Forelimb muscle (tissue), 1 donor: ENCODE measurements around the gene JTB. TPM values are rescaled to one million over a fixed set of nuclear protein-coding genes. Genes with fewer than 3 reads are reported as not detected.
"Not testable (repeated sequence)": the region's sequence is repeated elsewhere in the genome, so short reads cannot be mapped to it uniquely, and the experiment has no call there.

Experiments used
- DNase-seq: peaks from one replicate; pipeline ENCODE4 v3.0.0-alpha.2; 2013; ENCODE audit warnings: low read depth
- polyA plus RNA-seq: library from polyadenylated mRNA; unstranded; fragments of 120-200 nt; gene quantifications from one replicate; pipeline ENCODE4 v1.2.1, GENCODE V29; 2013; ENCODE audit not compliant: insufficient read length

JTB gene
- polyA plus RNA-seq, 1 donor = 75.7 TPM

DNA sequence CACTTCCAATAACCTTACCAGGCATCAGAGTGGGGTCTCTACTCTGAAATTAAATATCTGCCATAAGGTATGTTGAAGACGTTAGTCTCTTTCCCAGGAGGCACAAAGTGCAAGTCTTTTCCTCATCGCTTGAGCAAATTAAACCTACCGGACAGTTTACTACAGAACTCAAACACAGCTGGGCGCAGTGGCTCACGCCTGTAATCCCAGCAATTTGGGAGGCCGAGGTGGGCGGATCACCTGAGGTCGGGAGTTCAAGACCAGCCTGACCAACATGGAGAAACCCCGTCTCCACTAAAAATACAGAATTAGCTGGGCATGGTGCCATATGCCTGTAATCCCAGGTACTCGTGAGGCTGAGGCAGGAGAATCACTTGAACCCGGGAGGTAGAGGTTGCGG is 1.6 kb upstream of the JTB start:
- not testable (repeated sequence) for DNase-seq

DNA sequence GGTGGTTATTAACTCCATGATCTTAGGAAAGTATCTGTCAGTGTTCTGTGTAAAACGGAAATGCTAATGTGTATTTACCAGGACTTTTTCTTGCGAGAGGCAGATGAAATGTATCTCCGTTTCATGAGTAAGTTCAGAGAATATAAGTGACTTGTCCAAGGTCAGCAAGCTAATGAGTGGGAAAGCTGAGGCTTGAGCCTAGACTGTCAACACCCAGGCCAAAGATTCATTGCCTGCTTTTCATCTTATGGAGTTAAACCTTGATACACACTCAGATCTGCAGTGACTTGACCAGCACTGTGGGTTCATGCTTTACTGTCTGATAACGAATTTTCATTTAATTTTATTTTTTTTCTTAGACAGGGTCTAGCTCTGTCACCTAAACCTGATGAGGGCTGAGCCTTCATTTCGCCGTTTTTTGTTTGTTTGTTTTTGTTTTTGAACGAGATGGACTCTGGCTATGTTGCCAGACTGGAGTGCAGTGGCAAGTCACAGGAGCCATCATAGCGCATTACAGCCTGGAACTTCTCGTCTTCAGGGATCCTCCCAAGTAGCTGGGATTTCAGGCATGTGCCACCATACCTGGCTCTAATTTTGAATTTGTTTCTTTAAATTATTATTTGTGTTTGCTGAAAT is 918 bp upstream of the JTB start:
- no peak for DNase-seq

DNA sequence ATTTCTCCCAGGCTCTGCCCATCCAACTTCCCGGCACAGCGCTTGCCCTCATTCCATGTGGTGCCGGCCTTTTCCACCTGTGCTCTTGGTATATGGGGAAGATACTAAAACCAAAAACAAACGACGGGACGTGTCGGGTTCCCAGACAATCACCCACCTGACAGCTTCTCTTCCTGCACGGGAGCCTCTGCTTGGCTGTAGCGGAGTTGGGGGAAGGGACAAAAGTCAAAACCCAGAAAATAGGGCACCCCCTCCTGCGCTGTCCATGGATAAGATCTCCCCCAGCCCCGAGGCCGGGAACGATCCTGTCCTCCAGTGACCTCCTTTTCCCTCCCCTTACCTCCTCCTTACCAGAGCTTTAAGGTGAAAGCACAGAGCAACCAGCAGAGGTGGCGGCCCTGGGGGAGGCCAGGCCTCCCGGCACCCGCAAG is 640 bp downstream of the JTB start:
- DNase-seq = no peak

DNA sequence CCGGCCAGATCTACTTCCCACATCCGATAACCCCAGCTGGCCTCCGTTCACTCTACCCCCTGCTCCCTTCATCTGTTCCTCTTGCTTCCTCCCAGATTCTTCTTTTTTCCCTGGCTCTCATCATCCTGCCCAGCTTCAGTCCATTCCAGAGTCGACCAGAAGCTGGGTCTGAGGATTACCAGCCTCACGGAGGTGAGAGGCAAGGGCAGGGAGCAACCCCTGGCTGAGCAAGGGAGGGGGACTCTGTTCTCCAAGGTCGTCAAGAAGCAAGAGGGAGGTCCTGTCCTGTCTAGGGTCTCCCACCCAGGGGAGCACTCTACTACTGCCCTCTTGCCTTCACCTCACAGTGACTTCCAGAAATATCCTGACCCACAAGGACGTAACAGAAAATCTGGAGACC is 3.9 kb downstream of the JTB start:
- no peak for DNase-seq

DNA sequence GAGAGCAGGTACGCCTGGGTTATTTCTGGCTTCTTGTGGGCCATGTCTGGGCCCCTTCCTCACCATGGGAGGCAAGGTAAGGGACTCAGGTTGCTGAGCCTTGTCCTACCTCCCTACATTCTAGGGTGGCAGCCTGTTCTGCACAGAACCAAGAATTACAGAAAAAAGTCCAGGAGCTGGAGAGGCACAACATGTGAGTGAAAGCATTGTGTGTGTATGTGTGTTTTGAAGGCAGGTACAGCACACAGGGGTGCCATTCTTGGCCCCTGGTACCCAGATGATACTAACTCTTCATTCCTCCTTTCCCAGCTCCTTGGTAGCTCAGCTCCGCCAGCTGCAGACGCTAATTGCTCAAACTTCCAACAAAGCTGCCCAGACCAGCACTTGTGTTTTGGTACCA is 4.4 kb downstream of the JTB start:
- no peak for DNase-seq

DNA sequence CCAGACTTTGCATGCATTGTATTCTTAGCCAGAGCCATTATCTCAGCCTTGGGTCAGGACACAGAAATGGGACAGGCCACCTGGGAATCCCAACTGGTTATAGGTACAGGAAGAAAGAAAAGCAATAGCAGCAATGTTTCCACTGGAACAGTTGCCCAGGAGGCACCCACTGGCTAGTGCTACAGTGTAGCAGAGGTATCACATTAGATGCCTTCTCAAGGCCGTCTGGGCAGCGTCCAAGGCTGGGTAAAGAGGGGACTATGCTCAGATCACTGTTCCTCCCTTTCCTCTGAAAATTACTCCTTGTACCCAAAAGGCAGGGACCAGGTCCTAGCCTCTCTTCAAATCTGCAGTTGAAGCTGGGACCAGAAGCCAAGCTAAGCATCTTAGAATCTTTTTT is 7.1 kb downstream of the JTB start:
- DNase-seq = no peak

DNA sequence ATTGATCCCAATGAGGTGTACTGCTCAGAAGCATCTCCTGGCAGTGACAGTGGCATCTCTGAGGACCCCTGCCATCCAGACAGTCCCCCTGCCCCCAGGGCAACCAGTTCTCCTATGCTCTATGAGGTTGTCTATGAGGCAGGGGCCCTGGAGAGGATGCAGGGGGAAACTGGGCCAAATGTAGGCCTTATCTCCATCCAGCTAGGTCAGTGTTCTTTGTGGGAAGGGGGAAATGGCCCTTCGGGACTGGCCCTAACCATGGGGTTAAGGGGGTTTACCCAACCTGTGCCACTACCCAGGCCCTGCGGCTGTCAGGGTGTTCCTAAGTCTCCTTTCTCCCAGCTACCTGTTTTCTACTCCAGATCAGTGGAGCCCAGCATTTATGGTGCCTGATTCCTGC is 8.5 kb downstream of the JTB start:
- DNase-seq = no peak

DNA sequence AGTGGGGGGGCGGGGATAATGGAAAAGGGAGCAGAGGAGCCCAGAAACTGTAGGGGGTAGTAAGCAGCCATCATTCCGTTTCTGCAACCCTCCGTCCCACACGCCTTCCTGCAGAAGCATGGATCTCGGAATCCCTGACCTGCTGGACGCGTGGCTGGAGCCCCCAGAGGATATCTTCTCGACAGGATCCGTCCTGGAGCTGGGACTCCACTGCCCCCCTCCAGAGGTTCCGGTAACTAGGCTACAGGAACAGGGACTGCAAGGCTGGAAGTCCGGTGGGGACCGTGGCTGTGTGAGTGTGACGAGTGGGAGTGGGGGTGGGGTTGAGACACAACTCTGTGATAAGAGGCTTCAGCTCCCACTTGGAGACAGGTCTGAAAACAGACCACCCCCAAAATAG is 9.1 kb downstream of the JTB start:
- DNase-seq = no peak

DNA sequence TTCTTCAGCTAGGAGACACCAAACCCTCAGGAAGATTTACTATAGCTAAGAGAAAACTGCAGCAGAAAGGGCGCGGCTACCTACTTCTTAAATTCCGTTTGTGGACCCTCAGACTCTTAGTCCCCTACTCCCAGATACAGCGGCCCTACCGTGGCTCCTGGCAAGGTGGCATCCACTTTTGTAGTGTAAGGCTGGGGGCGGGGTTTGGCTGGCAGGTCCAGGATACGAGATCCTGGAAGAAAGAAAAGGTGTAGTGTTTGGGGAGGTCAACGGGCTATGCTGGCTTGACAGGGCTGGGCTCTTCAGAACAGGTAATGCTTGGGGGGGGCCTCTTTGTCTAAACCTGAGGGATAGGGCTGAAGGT is 9.5 kb downstream of the JTB start:
- DNase-seq = no peak

DNA sequence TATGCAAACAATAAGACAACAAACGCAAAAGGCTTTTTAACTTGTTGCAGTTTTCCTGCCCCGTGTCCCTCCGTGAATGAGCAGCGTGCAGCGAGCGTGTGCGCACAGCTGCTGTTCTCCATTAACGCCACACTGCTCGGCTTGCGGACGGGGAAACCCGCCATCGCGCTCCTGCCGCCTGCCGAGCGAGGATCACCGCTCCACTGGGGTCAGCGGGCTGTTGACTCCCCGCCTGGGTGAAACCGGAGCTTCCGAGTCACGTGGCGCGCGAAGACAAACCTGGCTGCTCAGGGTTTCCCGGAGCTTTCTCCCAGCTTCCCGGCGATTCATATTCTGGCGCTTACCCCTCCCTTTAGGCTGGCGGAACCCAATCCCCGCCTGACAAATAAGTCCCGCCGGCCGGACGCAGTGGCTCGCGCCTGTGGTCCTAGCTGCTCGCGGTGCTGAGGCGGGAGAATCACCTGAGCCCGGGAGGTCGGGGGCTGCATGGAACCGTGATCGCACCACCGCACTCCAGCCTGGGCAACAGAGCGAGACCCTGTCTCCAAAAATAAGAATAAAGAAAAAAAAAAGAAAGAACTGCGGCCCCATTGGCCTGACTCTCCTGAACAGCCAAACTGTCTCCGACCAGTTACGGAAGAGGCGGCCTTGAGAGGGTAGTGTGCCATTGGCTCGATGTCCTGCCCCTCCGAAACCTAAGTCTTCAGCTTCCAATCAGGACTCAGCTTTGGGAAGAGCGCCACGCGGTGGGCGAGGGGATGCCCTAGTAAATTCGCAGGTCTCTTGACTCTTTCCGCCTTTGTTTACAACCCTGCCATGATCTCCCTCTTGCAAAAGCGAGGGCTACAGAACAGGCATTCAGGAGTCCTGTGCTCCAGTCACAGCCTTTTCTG is 10.1 kb downstream of the JTB start, which contains the start of gene CREB3L4:
Gene CREB3L4, plus strand, starts transcription at position 796 of the 893 bp plus-strand sequence. CDS start 624 bp downstream, outside the sequence.
- DNase-seq = peak; percentile 97

DNA sequence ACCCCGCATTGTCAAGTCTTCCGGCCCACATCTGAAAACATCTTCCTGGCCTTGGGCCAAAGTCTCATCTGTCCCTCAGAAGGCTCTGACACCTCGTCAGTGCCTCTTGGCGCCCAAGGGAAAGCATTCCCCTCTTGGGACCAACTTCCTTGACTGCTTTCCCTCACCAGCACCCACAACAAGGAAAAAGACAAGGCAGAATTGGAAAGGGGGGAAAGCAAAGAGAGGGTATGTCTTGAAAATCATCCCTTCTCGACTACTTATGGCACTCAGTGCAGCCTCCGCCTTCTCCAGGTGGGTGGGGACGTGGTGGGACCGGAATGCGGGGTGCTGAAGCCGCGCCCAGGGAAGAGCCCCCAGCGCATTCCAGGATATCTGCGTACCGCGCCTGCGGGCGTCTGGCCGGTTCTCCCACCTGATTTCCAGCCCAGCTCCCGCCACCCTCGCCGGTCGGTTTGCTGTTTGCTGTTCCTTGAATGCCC is 13.6 kb downstream of the JTB start:
- no peak for DNase-seq

DNA sequence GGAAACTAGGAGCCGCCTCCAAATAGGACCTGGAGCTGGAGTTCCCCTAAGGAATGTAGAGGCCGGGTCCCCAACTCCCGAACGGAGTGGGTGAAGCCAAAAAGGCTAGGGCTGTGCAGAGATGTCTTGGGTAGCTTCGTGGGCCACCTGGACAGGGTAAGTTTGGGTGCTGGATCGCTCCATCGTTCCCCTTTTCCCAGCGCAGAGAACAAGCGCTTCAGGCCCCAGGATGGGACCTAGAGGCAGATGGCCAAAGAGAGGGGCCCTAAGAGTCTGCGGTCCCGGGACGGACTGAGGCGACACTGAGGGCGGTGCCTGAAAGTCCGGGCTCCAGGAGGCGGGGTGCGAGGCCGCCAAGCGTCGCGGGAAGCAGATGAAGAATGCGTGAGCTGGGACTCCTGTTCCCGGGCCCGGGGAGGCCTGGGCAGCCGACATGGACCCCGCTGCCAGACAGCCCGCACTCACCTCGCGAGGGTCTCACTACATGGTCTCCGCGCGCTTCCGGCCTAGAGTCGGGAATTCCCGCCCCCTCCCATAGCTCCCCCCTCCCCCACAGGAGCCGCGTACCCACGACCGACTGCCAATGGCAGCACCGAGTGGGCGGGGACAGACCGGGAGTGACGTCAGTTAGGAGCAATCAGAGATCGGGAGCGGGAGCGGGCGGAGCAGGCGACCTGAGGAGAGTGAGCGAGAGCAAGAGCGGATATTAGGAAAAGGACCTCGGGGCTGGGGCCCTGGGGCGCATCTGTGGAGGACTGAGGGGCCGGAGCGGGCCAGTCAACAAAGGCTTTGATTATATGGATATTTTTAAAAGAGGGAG is 14.2 kb downstream of the JTB start, which contains the start of gene SLC39A1:
Gene SLC39A1, minus strand, starts transcription at position 508 of the 820 bp plus-strand sequence. CDS start 822 bp downstream, outside the sequence.
- DNase-seq = peak; percentile 93

DNA sequence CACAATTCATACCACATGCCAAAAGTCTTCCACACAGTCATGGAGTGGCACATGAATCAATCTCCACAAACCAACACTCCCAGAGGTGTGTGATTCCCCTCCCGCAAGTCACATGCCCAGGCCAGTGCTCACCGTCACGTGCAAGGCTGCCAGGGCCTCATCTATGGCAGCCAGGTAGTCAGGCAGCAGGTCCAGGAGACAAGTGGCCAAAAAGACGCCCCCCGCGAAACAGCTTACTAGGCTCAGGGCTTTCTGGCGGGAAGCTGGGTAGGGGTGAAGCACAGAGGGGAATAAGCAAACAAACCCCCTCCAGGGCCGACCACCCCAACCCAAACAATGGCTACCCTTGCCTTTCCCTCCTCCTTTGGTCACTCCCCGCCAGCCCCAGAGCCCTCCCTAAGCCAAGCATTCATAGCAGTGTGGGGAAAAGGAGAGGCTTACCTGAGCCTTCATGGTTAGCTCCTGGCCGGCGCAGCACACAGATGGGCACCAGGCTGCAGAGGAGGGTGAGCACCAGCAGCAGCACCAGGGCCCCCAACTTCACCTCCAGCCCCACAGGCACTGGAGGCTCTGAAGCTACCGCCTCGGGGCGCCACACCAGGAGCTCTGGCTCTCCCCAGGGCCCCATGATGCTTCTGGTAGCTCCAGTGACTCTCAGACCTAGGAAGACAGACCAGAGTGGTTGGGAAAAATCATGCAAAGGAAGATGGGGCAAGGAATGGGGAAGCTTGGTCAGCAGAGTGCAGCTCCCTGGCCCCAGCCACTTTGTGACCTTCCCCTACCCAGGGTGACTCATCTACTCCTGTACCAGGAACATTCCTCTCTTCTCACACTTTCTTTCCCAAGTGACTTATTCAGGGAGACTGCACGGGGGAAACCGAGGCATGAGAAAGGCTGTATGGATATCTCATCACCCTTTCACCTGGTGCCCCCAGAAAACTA is 15.1 kb downstream of the JTB start:
- no peak for DNase-seq

DNA sequence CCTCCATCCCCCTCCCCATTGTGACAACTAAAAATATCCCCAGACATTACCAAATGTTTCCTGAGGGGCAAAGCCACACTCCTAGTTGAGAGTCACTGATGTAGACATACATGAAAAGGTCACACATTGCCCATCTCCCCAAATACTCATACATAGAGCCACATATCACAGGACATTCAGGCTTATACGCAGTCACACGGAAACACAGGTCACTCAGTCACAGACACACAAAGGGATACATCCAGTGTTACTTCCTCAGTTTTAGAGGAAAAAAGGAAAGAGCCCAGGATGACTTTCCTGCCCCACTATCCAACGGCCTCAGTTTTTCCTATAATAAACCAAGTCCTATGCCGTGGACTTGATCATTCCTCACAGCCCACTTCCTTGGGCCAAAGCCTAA is 16.1 kb downstream of the JTB start:
- DNase-seq = no peak

DNA sequence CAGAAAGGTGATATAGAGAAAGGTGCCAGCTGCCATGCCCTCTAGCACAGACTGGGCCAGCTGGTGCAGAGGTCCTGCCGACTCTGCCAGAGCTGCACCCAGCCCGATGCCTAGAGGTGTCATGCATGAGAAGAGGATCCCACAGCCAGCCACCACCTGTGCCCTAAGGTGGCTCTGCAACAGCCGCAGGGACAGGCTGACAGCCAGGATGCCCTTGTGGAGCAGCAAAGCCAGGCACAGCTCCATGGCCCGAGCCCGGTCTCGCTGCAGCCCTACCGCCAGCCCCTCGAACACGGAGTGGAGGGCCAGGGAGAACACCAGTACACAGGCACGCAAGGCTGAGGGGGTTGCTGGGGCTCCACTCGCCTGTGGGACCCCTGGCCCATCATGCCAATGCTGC is 17.3 kb downstream of the JTB start:
- DNase-seq = no peak

DNA sequence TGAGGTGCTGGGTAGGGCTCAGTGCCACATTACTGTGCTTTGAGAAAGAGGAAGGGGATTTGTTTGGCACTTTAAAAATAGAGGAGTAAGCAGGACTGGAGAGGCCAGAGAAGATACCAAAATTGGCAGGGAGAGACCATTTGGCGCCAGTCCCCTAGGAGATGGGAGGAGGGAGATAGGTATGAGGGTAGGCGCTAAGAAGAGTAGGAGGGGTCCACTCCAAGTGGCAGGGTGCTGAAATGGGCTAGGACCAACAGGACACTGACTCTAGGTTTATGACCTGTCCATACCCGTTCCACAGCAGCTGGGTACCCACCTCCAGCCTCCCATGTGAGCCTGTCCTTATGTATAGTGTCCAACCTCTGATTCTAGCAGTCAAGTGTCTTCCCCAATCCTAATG is 18.0 kb downstream of the JTB start:
- DNase-seq = no peak

DNA sequence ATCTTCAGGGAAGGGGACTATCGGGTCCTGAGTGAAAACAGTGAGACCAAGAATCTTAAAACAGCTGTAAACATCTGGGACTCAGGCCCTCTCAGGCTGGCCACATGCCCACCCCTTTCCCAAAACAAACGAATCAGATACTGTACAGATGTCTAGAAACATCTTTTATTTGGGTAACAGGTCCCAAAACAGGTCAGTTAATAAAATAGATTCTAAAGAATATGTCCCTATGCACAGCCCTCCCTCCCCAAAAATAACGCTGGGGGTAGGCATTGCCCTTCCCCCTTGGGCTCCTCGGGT is 18.6 kb downstream of the JTB start:
- DNase-seq = no peak

DNA sequence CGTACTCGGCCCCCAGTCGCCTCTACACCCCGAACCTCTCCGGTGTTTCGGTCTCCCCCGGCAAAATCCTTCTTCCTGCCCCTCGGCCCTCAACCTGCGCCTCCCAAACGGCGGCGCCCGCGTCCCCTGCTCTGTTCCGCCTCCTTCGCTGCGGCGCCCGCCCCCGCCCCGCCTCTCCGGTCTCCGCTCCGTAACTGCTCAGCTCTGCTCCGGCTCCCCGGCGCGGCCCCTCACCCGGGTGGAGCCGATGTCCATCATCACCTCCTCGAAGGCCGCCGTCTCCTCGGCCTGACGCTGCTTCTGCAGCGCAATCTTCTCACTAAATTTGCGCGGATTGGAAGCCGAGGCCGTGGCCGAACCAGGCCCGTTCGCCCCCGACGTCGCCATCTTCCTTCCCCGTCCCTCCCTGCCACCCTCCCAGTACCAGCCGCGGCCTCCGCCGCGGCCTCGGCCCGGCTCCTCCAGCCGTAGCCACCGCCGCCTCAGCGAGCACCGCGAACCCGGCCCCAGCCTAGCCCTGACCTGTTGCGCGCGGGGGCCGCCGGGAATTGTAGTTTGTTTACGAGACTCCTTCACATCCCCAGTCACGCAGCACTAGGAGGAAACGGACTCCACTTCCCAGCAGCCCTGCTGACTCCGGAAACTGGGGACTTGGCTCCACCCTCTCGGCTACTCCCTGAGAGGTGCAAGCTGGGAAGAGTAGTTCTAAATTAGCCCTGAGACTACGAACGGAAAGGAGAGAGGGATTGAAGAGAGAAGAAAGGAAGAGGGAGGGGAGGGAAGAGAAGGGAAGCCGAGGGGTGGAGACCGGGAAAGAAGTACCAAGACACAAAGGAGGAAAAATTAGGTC is 19.1 kb downstream of the JTB start, which contains the start of gene CRTC2:
Gene CRTC2, minus strand, starts transcription at position 502 of the 850 bp plus-strand sequence. Its CDS starts 115 bp downstream, at position 387.
- DNase-seq = peak; percentile 98

DNA sequence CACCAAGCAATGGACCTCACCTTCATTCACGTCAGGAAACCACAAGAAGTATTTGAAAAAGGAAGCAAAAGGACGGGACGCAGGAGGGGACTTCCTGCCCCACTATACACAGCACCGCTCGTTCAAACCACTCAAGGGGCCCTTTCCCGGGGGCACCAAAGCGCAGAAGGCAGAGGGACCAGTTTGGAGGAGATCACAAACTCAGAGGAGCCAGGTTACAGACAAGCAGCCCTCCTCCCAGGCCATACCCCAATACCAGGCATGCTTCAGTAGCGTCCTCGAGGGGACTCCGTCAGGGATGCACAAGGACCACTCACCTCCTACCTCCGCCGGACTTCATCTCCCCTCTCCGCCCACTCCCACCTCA is 19.7 kb downstream of the JTB start:
- no peak for DNase-seq
